Endothelial cell of umbilical vein (primary cell): ENCODE data around the gene INCENP.

Experiments
- CTCF ChIP-seq, 2 donors: IDR thresholded peaks; 1 replicate in 1 of 2; 2 replicates in 1 of 2; pipeline ENCODE4 v1.5.1; 2011; ENCODE audit warnings: low read length in 2 of 2, mild to moderate bottlenecking in 2 of 2, moderate library complexity in 2 of 2, control low read depth in 1 of 2, inconsistent platforms in 1 of 2, low read depth in 1 of 2; ENCODE audit not compliant: insufficient read depth in 1 of 2; ENCODE audit errors: extremely low read depth in 1 of 2
- EZH2 ChIP-seq: IDR thresholded peaks from 2 replicates; pipeline ENCODE4 v1.6.1; 2012; ENCODE audit warnings: borderline replicate concordance, low read depth, mild to moderate bottlenecking, moderate library complexity, low read length, inconsistent platforms; ENCODE audit not compliant: severe bottlenecking
- GATA2 ChIP-seq: IDR thresholded peaks from 2 replicates; pipeline ENCODE4 v1.7.0; 2011; ENCODE audit warnings: low read depth, mild to moderate bottlenecking, moderate library complexity, mixed read lengths, low read length; ENCODE audit not compliant: insufficient read length, insufficient read depth
- JUN ChIP-seq: IDR thresholded peaks from 2 replicates; pipeline ENCODE4 v1.6.1; 2011; ENCODE audit warnings: borderline replicate concordance, low read depth; ENCODE audit not compliant: insufficient read length, insufficient read depth
- MAX ChIP-seq: IDR thresholded peaks from 2 replicates; pipeline ENCODE4 v1.6.1; 2011; ENCODE audit not compliant: insufficient read depth, insufficient read length
- MYC ChIP-seq: IDR thresholded peaks from one replicate; pipeline ENCODE4 v1.6.1; 2011; ENCODE audit warnings: mild to moderate bottlenecking, low read depth, low read length
- POLR2A ChIP-seq: IDR thresholded peaks from 2 replicates; pipeline ENCODE4 v1.6.1; 2012; ENCODE audit warnings: low read depth, mild to moderate bottlenecking, control low read depth, low read length
- POLR2AphosphoS5 ChIP-seq: IDR thresholded peaks from 2 replicates; pipeline ENCODE4 v1.6.1; 2012; ENCODE audit warnings: low read depth, mild to moderate bottlenecking, control low read depth, low read length, moderate library complexity; ENCODE audit not compliant: insufficient read depth

DNA sequence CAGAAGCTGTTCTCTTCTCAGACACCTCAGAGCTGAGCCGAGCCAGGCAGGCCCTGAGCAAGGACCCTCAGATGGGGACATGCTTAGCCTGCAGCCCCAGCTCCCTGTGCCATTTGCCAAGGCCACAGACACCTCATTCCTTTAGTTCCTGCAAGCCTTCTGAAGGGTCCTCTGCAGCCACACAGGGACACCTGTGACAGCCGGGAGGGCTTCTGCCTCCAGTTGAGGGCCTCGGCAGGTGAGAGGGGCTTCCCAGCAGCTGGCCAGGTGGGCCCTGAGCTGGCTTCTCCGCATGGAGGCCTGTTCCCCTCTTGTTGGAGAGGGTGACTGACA lies 18.2 kb downstream of the INCENP start:
- TF ChIP-seq POLR2A, result no peak
- TF ChIP-seq CTCF (IDR thresholded peaks at IDR 0.05; ENCODE audit: extremely low read depth in 1 of 2, insufficient read depth in 1 of 2, low read depth in 1 of 2, low read length in 2 of 2), result no peak
- no peak for TF ChIP-seq JUN
- no peak for TF ChIP-seq POLR2AphosphoS5
- TF ChIP-seq EZH2, result no peak
- TF ChIP-seq MAX, result no peak
- TF ChIP-seq MYC, result no peak
- no peak for TF ChIP-seq GATA2
